HEK293 (cell line): ENCODE data around the gene HOXA3.
A peak's percentile ranks its signal among the peaks of the same experiment; 100 is the strongest.

ENCODE experiments used
- CTCF ChIA-PET: fragments of 350-600 bp; formaldehyde crosslinking; extraction: SDS; loops from one replicate; lab custom pipeline; 2021; ENCODE audit warnings: antibody characterized with exemption; lab: Yijun Ruan, JAX
- POLR2A ChIA-PET: fragments of 300-600 bp; formaldehyde crosslinking; extraction: SDS; loops from one replicate; lab custom pipeline; 2020; ENCODE audit warnings: antibody characterized with exemption, inconsistent platforms; lab: Yijun Ruan, JAX
- H3K27ac ChIP-seq: fragments of 200-500 bp; sonication (Bioruptor generic); 2 replicates; pipeline ENCODE4 v1.5.1; 2014; ENCODE audit warnings: low read depth, low read length, control low read depth, inconsistent platforms; ENCODE audit errors: extremely low read depth
- H3K36me3 ChIP-seq, 2 experiments: fragments of 200-500 bp in 1 of 2; sonication (Bioruptor generic) in 1 of 2; 1 replicate in 1 of 2; 2 replicates in 1 of 2; pipeline ENCODE4 v1.5.1; 2014 to 2017; ENCODE audit warnings: inconsistent platforms in 2 of 2, low read length in 2 of 2; ENCODE audit not compliant: control insufficient read depth in 2 of 2, insufficient read depth in 1 of 2
- H3K4me1 ChIP-seq: fragments of 200-500 bp; sonication (Bioruptor generic); 2 replicates; pipeline ENCODE4 v1.5.1; 2014; ENCODE audit warnings: mild to moderate bottlenecking, low read length, inconsistent platforms; ENCODE audit not compliant: control insufficient read depth, insufficient read depth
- H3K4me3 ChIP-seq: 2 replicates; pipeline ENCODE4 v1.5.1; 2011; ENCODE audit warnings: low read depth, mild to moderate bottlenecking, control low read depth, low read length, moderate library complexity
- H3K9me3 ChIP-seq: fragments of 200-500 bp; sonication (Bioruptor generic); 2 replicates; pipeline ENCODE4 v1.5.1; 2014; ENCODE audit warnings: low read depth, low read length, inconsistent platforms; ENCODE audit not compliant: control insufficient read depth, insufficient read depth
- IKZF3 ChIP-seq: fragments of 450-650 bp; IDR thresholded peaks from 2 replicates; pipeline ENCODE4 v1.5.0; 2018; ENCODE audit warnings: missing biosample characterization, mild to moderate bottlenecking, missing genetic modification characterization, moderate library complexity
- KLF1 ChIP-seq: fragments of 450-650 bp; formaldehyde crosslinking; IDR thresholded peaks from 2 replicates; pipeline ENCODE4 v1.5.1; 2016; ENCODE audit warnings: missing biosample characterization, missing genetic modification characterization
- PATZ1 ChIP-seq: fragments of 450-650 bp; formaldehyde crosslinking; IDR thresholded peaks from 2 replicates; pipeline ENCODE4 v1.5.1; 2016; ENCODE audit warnings: missing biosample characterization, missing genetic modification characterization
- PRDM1 ChIP-seq: fragments of 450-650 bp; formaldehyde crosslinking; IDR thresholded peaks from 2 replicates; pipeline ENCODE4; 2016; ENCODE audit warnings: missing biosample characterization, missing genetic modification characterization
- YY2 ChIP-seq: fragments of 450-650 bp; formaldehyde crosslinking; IDR thresholded peaks from 2 replicates; pipeline ENCODE4 v1.5.1; 2016; ENCODE audit warnings: missing biosample characterization, missing genetic modification characterization
- ZBTB48 ChIP-seq: fragments of 450-650 bp; formaldehyde crosslinking; IDR thresholded peaks from 2 replicates; pipeline ENCODE4 v1.5.1; 2016; ENCODE audit warnings: missing biosample characterization, missing genetic modification characterization
- ZNF140 ChIP-seq: fragments of 450-650 bp; formaldehyde crosslinking; IDR thresholded peaks from 2 replicates; pipeline ENCODE4 v1.5.1; 2016; ENCODE audit warnings: missing biosample characterization, missing genetic modification characterization
- ZNF169 ChIP-seq: fragments of 450-650 bp; formaldehyde crosslinking; IDR thresholded peaks from 2 replicates; pipeline ENCODE4 v1.5.1; 2016; ENCODE audit warnings: missing biosample characterization, missing genetic modification characterization
- ZNF2 ChIP-seq: fragments of 450-650 bp; formaldehyde crosslinking; IDR thresholded peaks from 2 replicates; pipeline ENCODE4 v1.5.1; 2016; ENCODE audit warnings: missing biosample characterization, missing genetic modification characterization
- ZNF280C ChIP-seq: fragments of 450-650 bp; formaldehyde crosslinking; IDR thresholded peaks from 2 replicates; pipeline ENCODE4 v1.5.1; 2016; ENCODE audit warnings: missing biosample characterization, missing genetic modification characterization
- ZNF311 ChIP-seq: fragments of 450-650 bp; formaldehyde crosslinking; IDR thresholded peaks from 2 replicates; pipeline ENCODE4 v1.5.1; 2017; ENCODE audit warnings: missing biosample characterization, missing genetic modification characterization, borderline replicate concordance
- ZNF324 ChIP-seq: fragments of 450-650 bp; formaldehyde crosslinking; IDR thresholded peaks from 2 replicates; pipeline ENCODE4 v1.5.1; 2016; ENCODE audit warnings: missing biosample characterization, missing genetic modification characterization
- ZNF366 ChIP-seq: fragments of 450-650 bp; formaldehyde crosslinking; conservative IDR thresholded peaks from 2 replicates; pipeline ENCODE4 v1.5.1; 2016; ENCODE audit warnings: missing biosample characterization, missing genetic modification characterization
- ZNF398 ChIP-seq: fragments of 450-650 bp; formaldehyde crosslinking; IDR thresholded peaks from 2 replicates; pipeline ENCODE4 v1.5.1; 2017; ENCODE audit warnings: missing biosample characterization, missing genetic modification characterization
- ZNF404 ChIP-seq: fragments of 450-650 bp; formaldehyde crosslinking; IDR thresholded peaks from 2 replicates; pipeline ENCODE4 v1.5.1; 2017; ENCODE audit warnings: missing biosample characterization, missing genetic modification characterization
- ZNF423 ChIP-seq: fragments of 450-650 bp; formaldehyde crosslinking; IDR thresholded peaks from 2 replicates; pipeline ENCODE4 v1.5.1; 2016; ENCODE audit warnings: missing biosample characterization, missing genetic modification characterization
- ZNF645 ChIP-seq: fragments of 450-650 bp; formaldehyde crosslinking; IDR thresholded peaks from 2 replicates; pipeline ENCODE4; 2016; ENCODE audit warnings: missing biosample characterization, missing genetic modification characterization

HOXA3 gene

GRCh38 chr7:27189997-27190748, 37.8 kb upstream of the HOXA3 start:
- Histone ChIP-seq H3K27ac (no peak overlapping the region; the same call in 1 of the 2 replicates), H3K4me1 (peaks cover 29% of the 10 kb centered on the region), H3K4me3 (no peak overlapping the region), H3K36me3 (peaks cover 11 to 19% of the 10 kb centered on the region in 2 experiments; a peak in 2 of 3 replicates), H3K9me3 (no peaks in the 10 kb centered on the region)
- POLR2A ChIA-PET = interaction anchor here (1.1 to 2.3 kb wide), 4 partner anchors 9 to 731 kb away, joined by 3 to 8 read pairs (median 6); partner anchors contain the start of gene HOXA13
- CTCF ChIA-PET = interaction anchor here (0.6 to 1.2 kb wide), 5 partner anchors 8 to 842 kb away, joined by 3 read pairs; no protein-coding TSS in a partner anchor
- TF ChIP-seq ZNF311 = no peak
- TF ChIP-seq KLF1 (tag by site-specific recombination) = no peak
- no peak for TF ChIP-seq ZNF645 (tag by site-specific recombination)
- no peak for TF ChIP-seq YY2 (tag by site-specific recombination)
- no peak for TF ChIP-seq ZNF169 (tag by site-specific recombination)
- no peak for TF ChIP-seq ZNF404
- TF ChIP-seq ZNF2 = no peak
- 0 out of 2 replicates have a peak, but pooled peaks have one; percentile 17 for TF ChIP-seq IKZF3 (tag by site-specific recombination)
- TF ChIP-seq ZNF324 = no peak
- no peak for TF ChIP-seq ZNF423 (tag by site-specific recombination)
- TF ChIP-seq PRDM1 (tag by site-specific recombination) = peak; percentile 18; the same call in 1 of the 2 replicates
- peak; percentile 73 for TF ChIP-seq ZBTB48 (tag by site-specific recombination)
- peak; percentile 71 for TF ChIP-seq ZNF398
- no peak for TF ChIP-seq ZNF280C (tag by site-specific recombination)
- peak; percentile 65 for TF ChIP-seq ZNF366
- TF ChIP-seq ZNF140 (tag by site-specific recombination) = no peak
- TF ChIP-seq PATZ1 = 0 out of 2 replicates have a peak, but pooled peaks have one; percentile 23
